ENCODE results near the gene MAP1LC3B2. TPM values are rescaled to one million over a fixed set of nuclear protein-coding genes. Genes with fewer than 3 reads are reported as not detected.
A peak's percentile ranks its signal among the peaks of the same experiment; 100 is the strongest.

Gene MAP1LC3B2
- total RNA-seq, 1 experiment from 2014 or later = 1.5 TPM

DNA sequence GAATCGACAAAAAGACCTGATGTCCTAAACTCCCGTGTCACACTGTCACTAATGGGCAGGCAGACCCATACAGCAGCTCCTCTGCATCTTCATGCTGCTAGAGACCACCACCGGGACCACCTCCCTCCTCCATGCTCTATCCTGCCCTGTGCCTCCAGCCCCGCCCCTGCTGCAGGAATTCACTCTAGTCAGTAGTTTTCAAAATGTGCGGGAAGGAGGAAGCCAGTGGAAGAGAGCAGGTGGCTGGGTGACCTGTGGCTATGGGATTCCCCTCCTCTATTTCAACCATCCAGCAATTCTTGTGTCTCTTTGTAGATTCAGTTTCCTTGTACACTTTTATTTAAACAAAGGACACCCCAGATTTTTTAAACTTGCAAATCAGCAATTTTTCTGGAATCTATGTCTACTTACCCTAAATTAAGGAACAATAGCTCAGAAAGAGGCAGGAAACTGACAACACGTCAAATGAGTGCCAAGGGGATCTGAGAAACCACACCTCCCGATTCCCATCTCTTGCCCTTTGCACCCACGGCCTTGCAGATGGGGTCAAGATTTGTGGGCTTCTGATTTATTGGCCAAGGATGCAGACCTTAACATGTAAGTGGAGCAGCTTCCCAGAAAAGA is 20.4 kb upstream of the MAP1LC3B2 start:
- H3K4me3 Mint-ChIP-seq = no peak overlapping the region
- Histone ChIP-seq H3K27me3 (ENCODE audit: insufficient read depth, low read length) (no peaks in the 10 kb centered on the region), H3T11ph (ENCODE audit: low read length) (no peak overlapping the region), H4K20me1 (ENCODE audit: control insufficient read depth, insufficient read depth, insufficient read length) (no peaks in the 10 kb centered on the region), H2BK5ac (ENCODE audit: insufficient read length, low read length) (no peak overlapping the region), H2AK5ac (ENCODE audit: insufficient read length, low read length) (no peak overlapping the region), H3K9ac (ENCODE audit: extremely low read depth, insufficient read length, low read length) (no peak overlapping the region), H2AFZ (ENCODE audit: low read length) (no peak overlapping the region), H2BK20ac (ENCODE audit: low read depth, low read length, poor library complexity, severe bottlenecking) (no peak overlapping the region), H3K27ac (ENCODE audit: insufficient read length, low read depth, low read length) (no peak overlapping the region), H3K18ac (ENCODE audit: insufficient read length, low read depth, low read length) (no peak overlapping the region), H3K4ac (ENCODE audit: low read depth, low read length) (no peak overlapping the region), H3K79me2 (ENCODE audit: insufficient read depth, low read length) (no peaks in the 10 kb centered on the region), H3K23ac (ENCODE audit: insufficient read length, low read depth, low read length) (no peak overlapping the region), H3K4me1 (ENCODE audit: insufficient read depth, low read length) (peaks cover 6% of the 10 kb centered on the region; the same call in 1 of the 2 replicates), H3K9me3 (ENCODE audit: control insufficient read depth, low read depth, low read length) (no peaks in the 10 kb centered on the region), H4K5ac (ENCODE audit: insufficient read length, low read depth, low read length) (no peak overlapping the region), H3K56ac (ENCODE audit: insufficient read length, low read depth, low read length) (no peak overlapping the region), H4K8ac (replicated peaks; ENCODE audit: insufficient read length, low read depth, low read length) (no peak overlapping the region), H3K79me1 (ENCODE audit: insufficient read depth, low read depth, low read length, poor library complexity, severe bottlenecking) (no peaks in the 10 kb centered on the region), H2BK120ac (ENCODE audit: low read depth, low read length, poor library complexity, severe bottlenecking) (no peak overlapping the region), H2BK15ac (ENCODE audit: low read depth, low read length) (no peak overlapping the region), H2BK12ac (ENCODE audit: insufficient read length, low read depth, low read length) (no peak overlapping the region), H3K23me2 (ENCODE audit: insufficient read length, low read depth, low read length, poor library complexity, severe bottlenecking) (peaks cover 8% of the 10 kb centered on the region), H3K4me2 (ENCODE audit: insufficient read depth, insufficient read length, low read length) (no peak overlapping the region), H4K91ac (ENCODE audit: insufficient read length, low read depth, low read length) (no peak overlapping the region), H3K14ac (ENCODE audit: insufficient read depth, low read length) (no peak overlapping the region)
- WGBS (ENCODE audit: extremely low coverage, insufficient read length, low lambda C conversion rate) = no CpG with 5 or more reads among the region's 8 CpGs
- H3K4me1 Mint-ChIP-seq = peaks cover 34 to 47% of the 10 kb centered on the region in 2 experiments
- TF ChIP-seq, protein P1, sequence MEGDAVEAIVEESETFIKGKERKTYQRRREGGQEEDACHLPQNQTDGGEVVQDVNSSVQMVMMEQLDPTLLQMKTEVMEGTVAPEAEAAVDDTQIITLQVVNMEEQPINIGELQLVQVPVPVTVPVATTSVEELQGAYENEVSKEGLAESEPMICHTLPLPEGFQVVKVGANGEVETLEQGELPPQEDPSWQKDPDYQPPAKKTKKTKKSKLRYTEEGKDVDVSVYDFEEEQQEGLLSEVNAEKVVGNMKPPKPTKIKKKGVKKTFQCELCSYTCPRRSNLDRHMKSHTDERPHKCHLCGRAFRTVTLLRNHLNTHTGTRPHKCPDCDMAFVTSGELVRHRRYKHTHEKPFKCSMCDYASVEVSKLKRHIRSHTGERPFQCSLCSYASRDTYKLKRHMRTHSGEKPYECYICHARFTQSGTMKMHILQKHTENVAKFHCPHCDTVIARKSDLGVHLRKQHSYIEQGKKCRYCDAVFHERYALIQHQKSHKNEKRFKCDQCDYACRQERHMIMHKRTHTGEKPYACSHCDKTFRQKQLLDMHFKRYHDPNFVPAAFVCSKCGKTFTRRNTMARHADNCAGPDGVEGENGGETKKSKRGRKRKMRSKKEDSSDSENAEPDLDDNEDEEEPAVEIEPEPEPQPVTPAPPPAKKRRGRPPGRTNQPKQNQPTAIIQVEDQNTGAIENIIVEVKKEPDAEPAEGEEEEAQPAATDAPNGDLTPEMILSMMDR (conservative IDR thresholded peaks at IDR 0.05) = no peak
- peak overlapping the region in 1 of 3 experiments; percentile 50; a peak in 1 of 7 replicates for H3K27ac Mint-ChIP-seq
- no peaks in the 10 kb centered on the region for H3K9me3 Mint-ChIP-seq
- H3K36me3 Mint-ChIP-seq (ENCODE audit: insufficient read depth in 1 of 3, low read depth in 3 of 3) = peaks cover 0 to 6% (median 0%) of the 10 kb centered on the region in 3 experiments; a peak in 1 of 7 replicates
- peaks cover 6% of the 10 kb centered on the region; the same call in 1 of the 2 replicates for H3K27me3 Mint-ChIP-seq (ENCODE audit: low read depth)
- DNase-seq = no peak
